Mesothelial cell of epicardium (in vitro differentiated cells): ENCODE measurements around the gene IL1RAPL2. TPM values are rescaled to one million over a fixed set of nuclear protein-coding genes. Genes with fewer than 3 reads are reported as not detected.
"Not testable (repeated sequence)": the region's sequence is repeated elsewhere in the genome, so short reads cannot be mapped to it uniquely, and the experiment has no call there.

Source experiments
- DNase-seq, 2 experiments: peaks; one replicate each; pipeline ENCODE4 v3.0.0; 2021; ENCODE audit warnings: low spot score in 2 of 2; ENCODE audit not compliant: unreplicated experiment in 2 of 2
- H3K27ac Mint-ChIP-seq: 2 replicates; pipeline ENCODE4 v1.8.0; 2021; ENCODE audit warnings: mixed read lengths
- H3K27me3 Mint-ChIP-seq: 2 replicates; pipeline ENCODE4 v1.8.0; 2021; ENCODE audit warnings: low read depth, mixed read lengths
- H3K36me3 Mint-ChIP-seq: 2 replicates; pipeline ENCODE4 v1.8.0; 2021; ENCODE audit warnings: mixed read lengths
- H3K4me1 Mint-ChIP-seq: 2 replicates; pipeline ENCODE4 v1.8.0; 2021; ENCODE audit warnings: mixed read lengths
- H3K4me3 Mint-ChIP-seq: 2 replicates; pipeline ENCODE4 v1.8.0; 2021; ENCODE audit warnings: mild to moderate bottlenecking, moderate library complexity, mixed read lengths
- H3K9me3 Mint-ChIP-seq: 2 replicates; pipeline ENCODE4 v1.8.0; 2021; ENCODE audit warnings: mixed read lengths
- total RNA-seq: library from RNA; stranded (reverse); gene quantifications from 3 replicates; pipeline ENCODE4 v1.2.1, GENCODE V29; 2021
- TF ChIP-seq, protein P1 (sequence below): fragments of 200-600 bp; sonication (generic); IDR thresholded peaks from one replicate; pipeline ENCODE4 v1.5.0; 2021; ENCODE audit warnings: antibody characterized with exemption; ENCODE audit not compliant: unreplicated experiment

IL1RAPL2 gene
- total RNA-seq, 1 donor from 2014 or later = 0.92 TPM

DNA sequence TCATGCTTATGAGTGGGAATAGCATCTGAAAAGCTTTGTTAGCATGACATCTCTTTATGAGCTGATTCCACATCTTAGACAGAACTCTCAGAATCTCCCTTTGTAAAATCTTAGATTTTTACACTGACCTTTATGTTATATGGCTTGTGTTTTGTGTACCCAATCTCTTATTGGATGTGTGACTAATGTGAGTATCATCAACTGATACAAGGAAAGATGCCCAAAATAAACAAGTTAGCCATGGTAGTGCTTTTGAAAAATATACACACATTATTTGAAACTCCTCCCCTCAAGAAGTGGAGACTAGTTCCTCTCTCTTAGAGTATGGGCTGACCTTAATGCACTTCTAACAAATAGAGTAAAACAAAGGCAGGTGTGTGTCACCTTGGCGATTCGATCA lies 1096.2 kb downstream of the IL1RAPL2 start:
- H3K27ac Mint-ChIP-seq = no peak overlapping the region
- H3K27me3 Mint-ChIP-seq = no peaks in the 10 kb centered on the region
- peaks cover 5% of the 10 kb centered on the region for H3K4me1 Mint-ChIP-seq
- H3K4me3 Mint-ChIP-seq = no peak overlapping the region
- H3K36me3 Mint-ChIP-seq = no peaks in the 10 kb centered on the region
- no peak for DNase-seq
- TF ChIP-seq, protein P1, sequence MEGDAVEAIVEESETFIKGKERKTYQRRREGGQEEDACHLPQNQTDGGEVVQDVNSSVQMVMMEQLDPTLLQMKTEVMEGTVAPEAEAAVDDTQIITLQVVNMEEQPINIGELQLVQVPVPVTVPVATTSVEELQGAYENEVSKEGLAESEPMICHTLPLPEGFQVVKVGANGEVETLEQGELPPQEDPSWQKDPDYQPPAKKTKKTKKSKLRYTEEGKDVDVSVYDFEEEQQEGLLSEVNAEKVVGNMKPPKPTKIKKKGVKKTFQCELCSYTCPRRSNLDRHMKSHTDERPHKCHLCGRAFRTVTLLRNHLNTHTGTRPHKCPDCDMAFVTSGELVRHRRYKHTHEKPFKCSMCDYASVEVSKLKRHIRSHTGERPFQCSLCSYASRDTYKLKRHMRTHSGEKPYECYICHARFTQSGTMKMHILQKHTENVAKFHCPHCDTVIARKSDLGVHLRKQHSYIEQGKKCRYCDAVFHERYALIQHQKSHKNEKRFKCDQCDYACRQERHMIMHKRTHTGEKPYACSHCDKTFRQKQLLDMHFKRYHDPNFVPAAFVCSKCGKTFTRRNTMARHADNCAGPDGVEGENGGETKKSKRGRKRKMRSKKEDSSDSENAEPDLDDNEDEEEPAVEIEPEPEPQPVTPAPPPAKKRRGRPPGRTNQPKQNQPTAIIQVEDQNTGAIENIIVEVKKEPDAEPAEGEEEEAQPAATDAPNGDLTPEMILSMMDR = no peak
- peaks cover 36% of the 10 kb centered on the region for H3K9me3 Mint-ChIP-seq

DNA sequence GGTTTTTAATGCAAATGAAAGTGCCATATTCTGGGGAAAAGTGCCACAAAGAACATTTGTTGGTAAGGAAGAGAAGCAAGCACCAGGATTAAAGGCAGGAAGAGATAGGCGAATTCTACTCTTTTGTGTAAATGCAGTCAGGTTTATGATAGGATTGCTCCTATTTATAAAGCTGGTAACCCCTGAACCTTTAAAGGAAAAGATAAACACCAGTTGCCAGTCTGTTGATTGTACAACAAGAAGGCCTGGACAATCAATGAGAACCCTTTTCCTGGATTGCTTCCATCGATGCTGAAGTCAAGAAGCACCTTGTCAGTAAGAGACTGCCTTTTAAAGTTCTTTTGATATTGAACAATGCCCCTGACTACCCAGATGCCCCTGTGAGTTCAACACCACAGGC lies 1098.2 kb downstream of the IL1RAPL2 start:
- Mint-ChIP-seq H3K27ac (no peak overlapping the region), H3K4me1 (peaks cover 5% of the 10 kb centered on the region), H3K9me3 (peaks cover 39% of the 10 kb centered on the region), H3K36me3 (no peaks in the 10 kb centered on the region), H3K4me3 (no peak overlapping the region), H3K27me3 (no peaks in the 10 kb centered on the region)
- DNase-seq = no peak
- TF ChIP-seq, protein P1 = no peak

DNA sequence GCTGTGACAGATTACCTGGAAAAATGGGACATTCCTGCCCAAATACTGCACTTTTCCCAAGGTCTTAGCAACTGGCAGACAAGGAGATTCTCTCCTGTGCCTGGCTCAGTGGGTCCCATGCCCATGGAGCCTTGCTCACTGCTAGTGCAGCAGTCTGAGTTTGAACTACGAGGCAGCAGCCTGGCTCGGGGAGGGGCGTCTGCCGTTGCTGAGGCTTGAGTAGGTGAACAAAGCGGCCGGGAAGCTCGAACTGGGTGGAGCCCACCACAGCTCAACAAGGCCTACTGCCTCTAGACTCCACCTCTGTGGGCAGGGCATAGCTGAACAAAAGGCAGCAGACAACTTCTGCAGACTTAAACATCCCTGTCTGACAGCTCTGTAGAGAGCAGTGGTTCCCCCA lies 1118.3 kb downstream of the IL1RAPL2 start:
- not testable (repeated sequence) for H3K27me3 Mint-ChIP-seq, H3K4me3 Mint-ChIP-seq, H3K27ac Mint-ChIP-seq, H3K36me3 Mint-ChIP-seq, DNase-seq, H3K4me1 Mint-ChIP-seq
- H3K9me3 Mint-ChIP-seq = peaks cover 31% of the 10 kb centered on the region

DNA sequence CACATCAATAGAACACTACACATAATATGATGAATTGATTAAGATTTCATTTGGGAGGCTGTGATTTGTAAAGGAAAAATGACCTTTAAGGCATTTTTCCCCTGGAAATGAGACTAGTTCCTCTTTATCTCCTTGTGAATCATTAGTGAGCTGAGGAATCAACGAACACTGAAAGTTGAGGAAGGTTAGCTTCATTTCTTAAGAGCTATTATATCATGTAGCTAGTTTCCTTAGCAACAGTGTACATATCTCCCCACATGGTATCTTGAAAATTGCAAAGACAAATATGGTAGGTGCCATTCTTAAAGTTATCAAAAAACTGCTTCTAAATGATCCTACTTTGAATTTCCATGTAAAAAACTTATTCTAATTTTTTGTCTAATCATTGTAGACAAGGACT lies 1128.8 kb downstream of the IL1RAPL2 start:
- DNase-seq = no peak
- Mint-ChIP-seq H3K27me3 (no peaks in the 10 kb centered on the region), H3K9me3 (peaks cover 40% of the 10 kb centered on the region), H3K4me3 (no peak overlapping the region), H3K36me3 (peaks cover 2% of the 10 kb centered on the region), H3K27ac (no peak overlapping the region), H3K4me1 (peaks cover 7% of the 10 kb centered on the region)
- TF ChIP-seq, protein P1 = no peak

DNA sequence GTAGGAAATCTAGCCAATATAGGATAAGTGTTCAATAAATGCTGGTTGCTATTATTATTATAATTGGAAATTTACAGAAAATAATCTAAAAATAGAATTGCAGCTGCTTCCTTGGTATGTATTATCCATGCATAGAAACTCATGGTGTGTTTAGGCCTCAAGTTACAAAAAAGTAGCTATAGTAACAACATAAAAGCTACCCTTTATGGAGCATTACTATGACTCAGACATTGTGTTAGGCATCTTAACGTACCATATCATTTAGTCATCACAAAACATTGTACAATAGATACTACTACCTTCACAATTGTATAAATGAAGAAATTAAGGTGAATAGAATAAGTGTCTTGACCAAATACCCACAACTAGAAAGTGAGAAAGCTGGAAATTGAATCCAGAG lies 1129.5 kb downstream of the IL1RAPL2 start:
- DNase-seq = no peak
- TF ChIP-seq, protein P1 = no peak

DNA sequence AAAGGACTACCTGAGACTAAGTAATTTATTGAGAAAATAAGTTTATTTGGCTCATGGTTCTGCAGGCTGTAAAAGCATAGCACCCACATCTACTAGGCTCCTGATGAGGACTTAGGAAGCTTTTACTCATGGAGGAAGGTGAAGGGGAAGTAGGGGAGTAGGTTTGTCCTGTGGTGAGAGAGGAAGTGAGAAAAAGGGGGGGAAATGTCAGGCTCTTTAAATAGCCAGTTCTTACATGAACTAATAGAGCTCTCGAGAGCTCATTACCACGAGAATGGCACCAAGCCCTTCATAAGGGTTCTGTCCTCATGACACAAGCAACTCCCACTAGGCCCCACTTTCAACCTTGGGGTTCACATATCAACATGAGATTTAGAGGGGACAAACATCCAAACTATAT lies 1130.9 kb downstream of the IL1RAPL2 start:
- Mint-ChIP-seq H3K9me3 (peaks cover 34% of the 10 kb centered on the region), H3K36me3 (peaks cover 2% of the 10 kb centered on the region), H3K4me3 (no peak overlapping the region), H3K27ac (no peak overlapping the region), H3K4me1 (peaks cover 21% of the 10 kb centered on the region), H3K27me3 (no peaks in the 10 kb centered on the region)
- DNase-seq = no peak
- TF ChIP-seq, protein P1 = no peak

More for the DNA sequence above, 1129.5 kb downstream of the IL1RAPL2 start:
- H3K27me3 Mint-ChIP-seq = no peaks in the 10 kb centered on the region
- peaks cover 10% of the 10 kb centered on the region for H3K4me1 Mint-ChIP-seq
- peaks cover 40% of the 10 kb centered on the region for H3K9me3 Mint-ChIP-seq
- H3K27ac Mint-ChIP-seq = no peak overlapping the region
- H3K4me3 Mint-ChIP-seq = no peak overlapping the region
- peaks cover 2% of the 10 kb centered on the region for H3K36me3 Mint-ChIP-seq
